GM23248 (cell line): ENCODE measurements around the gene PTPRA.

ENCODE experiments used
- EZH2 ChIP-seq: fragments of 200-600 bp; sonication (generic); IDR thresholded peaks from 2 replicates; pipeline ENCODE4 v1.6.1; 2018; ENCODE audit warnings: antibody characterized with exemption, mild to moderate bottlenecking; ENCODE audit not compliant: insufficient read depth, poor library complexity, severe bottlenecking
- EZH2phosphoT487 ChIP-seq: fragments of 200-600 bp; sonication (generic); IDR thresholded peaks from 2 replicates; pipeline ENCODE4 v1.6.1; 2018; ENCODE audit warnings: antibody characterized with exemption, moderate library complexity, mild to moderate bottlenecking, low read depth; ENCODE audit not compliant: insufficient read depth

DNA sequence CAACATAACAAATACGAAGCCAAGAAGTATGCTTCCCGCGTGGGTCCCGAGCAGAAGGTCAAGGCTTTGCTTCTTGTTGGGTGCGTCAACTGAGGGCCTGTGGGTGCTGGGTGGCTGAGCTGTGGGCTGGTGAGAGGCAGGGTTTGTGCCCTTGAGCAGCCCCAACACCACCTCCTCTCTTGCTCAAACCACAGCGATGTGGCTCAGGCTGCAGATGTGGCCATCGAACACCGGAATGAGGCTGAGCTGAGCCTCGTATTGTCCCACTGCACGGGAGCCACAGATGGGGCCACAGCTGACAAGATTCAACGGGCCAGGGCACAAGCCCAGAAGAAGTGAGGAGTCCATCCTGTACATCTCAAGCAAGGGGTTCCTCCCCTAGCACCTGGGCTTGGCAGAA lies 7.0 kb upstream of the PTPRA start:
- no peak for TF ChIP-seq EZH2
- TF ChIP-seq EZH2phosphoT487 = no peak
